H1 (cell line): ENCODE results near the gene MRPL52. TPM values are rescaled to one million over a fixed set of nuclear protein-coding genes. Genes with fewer than 3 reads are reported as not detected.
A peak's percentile ranks its signal among the peaks of the same experiment; 100 is the strongest.

ENCODE experiments used
- BACH1 ChIP-seq: IDR thresholded peaks from 2 replicates; pipeline ENCODE4 v1.6.1; 2012; ENCODE audit warnings: low read length, improper control_type of control experiment
- KDM4A ChIP-seq: IDR thresholded peaks from one replicate; pipeline ENCODE4 v1.7.1; 2012; ENCODE audit warnings: low read depth, mild to moderate bottlenecking, moderate library complexity, low read length, inconsistent platforms; ENCODE audit not compliant: severe bottlenecking
- RNF2 ChIP-seq: fragments of 200-900, 300-1000 bp; sonication (generic); IDR thresholded peaks from 2 replicates; pipeline ENCODE4 v1.7.1; 2016; ENCODE audit warnings: borderline replicate concordance, low read depth, mild to moderate bottlenecking, antibody characterized with exemption, low read length; ENCODE audit not compliant: poor library complexity, severe bottlenecking; ENCODE audit errors: missing control alignments
- RXRA ChIP-seq: IDR thresholded peaks from 2 replicates; pipeline ENCODE4 v1.6.1; 2011; ENCODE audit warnings: low read depth, mild to moderate bottlenecking, low read length, moderate library complexity; ENCODE audit not compliant: insufficient read depth
- SAP30 ChIP-seq: fragments of 300-600 bp; sonication (generic); IDR thresholded peaks from 2 replicates; pipeline ENCODE4 v1.7.1; 2012; ENCODE audit warnings: low read length, moderate library complexity, mild to moderate bottlenecking, inconsistent platforms; ENCODE audit not compliant: insufficient read depth, insufficient replicate concordance
- SP1 ChIP-seq: IDR thresholded peaks from 2 replicates; pipeline ENCODE4 v1.6.1; 2011; ENCODE audit warnings: low read depth, low read length
- SP2 ChIP-seq: IDR thresholded peaks from 2 replicates; pipeline ENCODE4 v1.6.1; 2012; ENCODE audit warnings: mild to moderate bottlenecking, low read length, inconsistent platforms
- TAF7 ChIP-seq: optimal IDR thresholded peaks from 2 replicates; pipeline ENCODE3; 2011; ENCODE audit warnings: low read depth, mild to moderate bottlenecking, inconsistent platforms, low read length, moderate library complexity, borderline replicate concordance
- polyA plus RNA-seq, 7 experiments: library from polyadenylated mRNA; depleted of rRNA in 3 of 7; stranded (reverse) in 5 of 7; unstranded in 2 of 7; fragments of >200 nt in 5 of 7; fragments of 200-250 nt in 2 of 7; gene quantifications; 1 replicate in 5 of 7; 2 replicates in 1 of 7; 4 replicates in 1 of 7; pipeline versions ENCODE4 v1.2.1 to v1.2.3, GENCODE V29; 2011 to 2013; ENCODE audit warnings: missing spikeins in 2 of 7, mixed read lengths in 2 of 7
- total RNA-seq: library from RNA; stranded (reverse); fragmentation: NEBNext Ultra II Directional; extraction: Animal tissue kit (Norgen Biotek cat#: 25700); gene quantifications from 2 replicates; pipeline ENCODE4 v1.2.1, GENCODE V29; 2021
- TF ChIP-seq, protein P1 (sequence below): fragments of 300-600 bp; sonication (generic); IDR thresholded peaks from 2 replicates; pipeline ENCODE4 v1.7.1; 2012; ENCODE audit warnings: low read length, moderate library complexity, mild to moderate bottlenecking, inconsistent platforms; ENCODE audit not compliant: insufficient replicate concordance

The MRPL52 gene
- total and polyA plus RNA-seq, 2 of the 8 experiments (the other 6 are each of a cell fraction or from before 2014, with no cell fraction given), result 70.5 to 176 TPM

DNA sequence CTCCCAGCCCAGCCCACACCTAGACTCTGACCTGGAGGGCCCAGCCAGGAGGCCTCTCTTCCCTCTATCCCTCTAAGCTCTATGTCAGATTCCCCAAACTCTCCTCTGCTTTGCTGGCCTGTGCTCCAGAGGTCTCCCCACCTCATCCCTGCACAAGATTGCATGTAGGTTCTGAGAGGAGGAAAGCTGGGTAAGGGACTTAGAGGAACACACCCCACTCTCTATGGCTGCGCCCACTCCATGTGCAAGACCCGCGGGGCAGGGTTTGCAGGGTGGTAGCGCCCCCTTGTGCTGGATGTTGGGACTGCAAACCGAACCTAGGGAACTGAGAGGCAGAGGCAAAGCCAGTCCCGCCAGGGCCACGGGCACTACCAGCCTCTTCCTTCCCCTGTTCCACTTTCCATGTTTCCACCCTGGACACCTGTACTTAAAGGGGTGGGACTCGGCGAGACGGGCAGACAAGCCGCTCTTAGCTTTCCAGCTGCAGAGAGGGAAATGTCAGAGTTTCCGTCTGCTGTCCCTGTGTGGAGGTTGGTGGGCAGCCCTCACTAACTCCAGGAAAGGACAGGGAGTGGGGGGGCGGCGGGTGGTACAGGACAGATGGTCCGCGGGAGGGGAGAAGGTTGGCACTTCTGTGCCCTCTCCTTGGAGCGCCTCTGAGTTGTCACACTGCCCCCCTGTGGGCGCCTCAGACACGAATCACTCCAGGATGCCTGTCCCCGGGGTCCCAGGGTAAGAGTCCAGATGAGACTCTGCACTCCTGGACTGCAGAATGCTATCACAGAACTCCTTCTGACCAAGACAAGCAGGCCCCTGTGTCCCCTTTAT lies 23.5 kb downstream of the MRPL52 start (continued):
- TF ChIP-seq SP1 (no peak), SP2 (no peak), RNF2 (no peak), TAF7 (no peak), SAP30 (no peak), BACH1 (peak; percentile 65), KDM4A (no peak), RXRA (no peak)
- TF ChIP-seq, protein P1, sequence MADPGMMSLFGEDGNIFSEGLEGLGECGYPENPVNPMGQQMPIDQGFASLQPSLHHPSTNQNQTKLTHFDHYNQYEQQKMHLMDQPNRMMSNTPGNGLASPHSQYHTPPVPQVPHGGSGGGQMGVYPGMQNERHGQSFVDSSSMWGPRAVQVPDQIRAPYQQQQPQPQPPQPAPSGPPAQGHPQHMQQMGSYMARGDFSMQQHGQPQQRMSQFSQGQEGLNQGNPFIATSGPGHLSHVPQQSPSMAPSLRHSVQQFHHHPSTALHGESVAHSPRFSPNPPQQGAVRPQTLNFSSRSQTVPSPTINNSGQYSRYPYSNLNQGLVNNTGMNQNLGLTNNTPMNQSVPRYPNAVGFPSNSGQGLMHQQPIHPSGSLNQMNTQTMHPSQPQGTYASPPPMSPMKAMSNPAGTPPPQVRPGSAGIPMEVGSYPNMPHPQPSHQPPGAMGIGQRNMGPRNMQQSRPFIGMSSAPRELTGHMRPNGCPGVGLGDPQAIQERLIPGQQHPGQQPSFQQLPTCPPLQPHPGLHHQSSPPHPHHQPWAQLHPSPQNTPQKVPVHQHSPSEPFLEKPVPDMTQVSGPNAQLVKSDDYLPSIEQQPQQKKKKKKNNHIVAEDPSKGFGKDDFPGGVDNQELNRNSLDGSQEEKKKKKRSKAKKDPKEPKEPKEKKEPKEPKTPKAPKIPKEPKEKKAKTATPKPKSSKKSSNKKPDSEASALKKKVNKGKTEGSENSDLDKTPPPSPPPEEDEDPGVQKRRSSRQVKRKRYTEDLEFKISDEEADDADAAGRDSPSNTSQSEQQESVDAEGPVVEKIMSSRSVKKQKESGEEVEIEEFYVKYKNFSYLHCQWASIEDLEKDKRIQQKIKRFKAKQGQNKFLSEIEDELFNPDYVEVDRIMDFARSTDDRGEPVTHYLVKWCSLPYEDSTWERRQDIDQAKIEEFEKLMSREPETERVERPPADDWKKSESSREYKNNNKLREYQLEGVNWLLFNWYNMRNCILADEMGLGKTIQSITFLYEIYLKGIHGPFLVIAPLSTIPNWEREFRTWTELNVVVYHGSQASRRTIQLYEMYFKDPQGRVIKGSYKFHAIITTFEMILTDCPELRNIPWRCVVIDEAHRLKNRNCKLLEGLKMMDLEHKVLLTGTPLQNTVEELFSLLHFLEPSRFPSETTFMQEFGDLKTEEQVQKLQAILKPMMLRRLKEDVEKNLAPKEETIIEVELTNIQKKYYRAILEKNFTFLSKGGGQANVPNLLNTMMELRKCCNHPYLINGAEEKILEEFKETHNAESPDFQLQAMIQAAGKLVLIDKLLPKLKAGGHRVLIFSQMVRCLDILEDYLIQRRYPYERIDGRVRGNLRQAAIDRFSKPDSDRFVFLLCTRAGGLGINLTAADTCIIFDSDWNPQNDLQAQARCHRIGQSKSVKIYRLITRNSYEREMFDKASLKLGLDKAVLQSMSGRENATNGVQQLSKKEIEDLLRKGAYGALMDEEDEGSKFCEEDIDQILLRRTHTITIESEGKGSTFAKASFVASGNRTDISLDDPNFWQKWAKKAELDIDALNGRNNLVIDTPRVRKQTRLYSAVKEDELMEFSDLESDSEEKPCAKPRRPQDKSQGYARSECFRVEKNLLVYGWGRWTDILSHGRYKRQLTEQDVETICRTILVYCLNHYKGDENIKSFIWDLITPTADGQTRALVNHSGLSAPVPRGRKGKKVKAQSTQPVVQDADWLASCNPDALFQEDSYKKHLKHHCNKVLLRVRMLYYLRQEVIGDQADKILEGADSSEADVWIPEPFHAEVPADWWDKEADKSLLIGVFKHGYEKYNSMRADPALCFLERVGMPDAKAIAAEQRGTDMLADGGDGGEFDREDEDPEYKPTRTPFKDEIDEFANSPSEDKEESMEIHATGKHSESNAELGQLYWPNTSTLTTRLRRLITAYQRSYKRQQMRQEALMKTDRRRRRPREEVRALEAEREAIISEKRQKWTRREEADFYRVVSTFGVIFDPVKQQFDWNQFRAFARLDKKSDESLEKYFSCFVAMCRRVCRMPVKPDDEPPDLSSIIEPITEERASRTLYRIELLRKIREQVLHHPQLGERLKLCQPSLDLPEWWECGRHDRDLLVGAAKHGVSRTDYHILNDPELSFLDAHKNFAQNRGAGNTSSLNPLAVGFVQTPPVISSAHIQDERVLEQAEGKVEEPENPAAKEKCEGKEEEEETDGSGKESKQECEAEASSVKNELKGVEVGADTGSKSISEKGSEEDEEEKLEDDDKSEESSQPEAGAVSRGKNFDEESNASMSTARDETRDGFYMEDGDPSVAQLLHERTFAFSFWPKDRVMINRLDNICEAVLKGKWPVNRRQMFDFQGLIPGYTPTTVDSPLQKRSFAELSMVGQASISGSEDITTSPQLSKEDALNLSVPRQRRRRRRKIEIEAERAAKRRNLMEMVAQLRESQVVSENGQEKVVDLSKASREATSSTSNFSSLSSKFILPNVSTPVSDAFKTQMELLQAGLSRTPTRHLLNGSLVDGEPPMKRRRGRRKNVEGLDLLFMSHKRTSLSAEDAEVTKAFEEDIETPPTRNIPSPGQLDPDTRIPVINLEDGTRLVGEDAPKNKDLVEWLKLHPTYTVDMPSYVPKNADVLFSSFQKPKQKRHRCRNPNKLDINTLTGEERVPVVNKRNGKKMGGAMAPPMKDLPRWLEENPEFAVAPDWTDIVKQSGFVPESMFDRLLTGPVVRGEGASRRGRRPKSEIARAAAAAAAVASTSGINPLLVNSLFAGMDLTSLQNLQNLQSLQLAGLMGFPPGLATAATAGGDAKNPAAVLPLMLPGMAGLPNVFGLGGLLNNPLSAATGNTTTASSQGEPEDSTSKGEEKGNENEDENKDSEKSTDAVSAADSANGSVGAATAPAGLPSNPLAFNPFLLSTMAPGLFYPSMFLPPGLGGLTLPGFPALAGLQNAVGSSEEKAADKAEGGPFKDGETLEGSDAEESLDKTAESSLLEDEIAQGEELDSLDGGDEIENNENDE, result no peak
